Liver (tissue), 3 donors: Measurements from ENCODE around the gene PSMB7.

ENCODE experiments used
- GABPA ChIP-seq, 2 donors: IDR thresholded peaks in 1 of 2; conservative IDR thresholded peaks in 1 of 2; 2 replicates each; pipeline ENCODE4 v1.6.1; 2016; ENCODE audit warnings: antibody characterized with exemption in 2 of 2, mild to moderate bottlenecking in 1 of 2, moderate library complexity in 1 of 2
- RAD21 ChIP-seq, 2 donors: IDR thresholded peaks; 2 replicates each; pipeline ENCODE4 v1.6.1; 2016; ENCODE audit warnings: antibody characterized with exemption in 2 of 2, mild to moderate bottlenecking in 2 of 2
- REST ChIP-seq: IDR thresholded peaks from 2 replicates; pipeline ENCODE4 v1.6.1; 2016; ENCODE audit warnings: antibody characterized with exemption, mild to moderate bottlenecking
- RXRA ChIP-seq, 2 donors: IDR thresholded peaks; 2 replicates each; pipeline ENCODE4 v1.6.1; 2017 to 2018; ENCODE audit warnings: antibody characterized with exemption in 2 of 2, mild to moderate bottlenecking in 1 of 2
- SP1 ChIP-seq: IDR thresholded peaks from 2 replicates; pipeline ENCODE4 v1.6.1; 2018; ENCODE audit warnings: antibody characterized with exemption, mild to moderate bottlenecking
- TAF1 ChIP-seq: conservative IDR thresholded peaks from 2 replicates; pipeline ENCODE4 v1.6.1; 2016; ENCODE audit warnings: antibody characterized with exemption, mild to moderate bottlenecking
- YY1 ChIP-seq: IDR thresholded peaks from 2 replicates; pipeline ENCODE4 v1.6.1; 2016; ENCODE audit warnings: antibody characterized with exemption, mild to moderate bottlenecking
- TF ChIP-seq, protein P1 (sequence below): fragments of 150-350 bp; IDR thresholded peaks from 2 replicates; pipeline ENCODE4 v1.5.1; 2017; ENCODE audit warnings: improper control_type of control experiment, low read depth, low read length; ENCODE audit not compliant: missing input control
- donor health status: healthy.
- donor health status: healthy.

DNA sequence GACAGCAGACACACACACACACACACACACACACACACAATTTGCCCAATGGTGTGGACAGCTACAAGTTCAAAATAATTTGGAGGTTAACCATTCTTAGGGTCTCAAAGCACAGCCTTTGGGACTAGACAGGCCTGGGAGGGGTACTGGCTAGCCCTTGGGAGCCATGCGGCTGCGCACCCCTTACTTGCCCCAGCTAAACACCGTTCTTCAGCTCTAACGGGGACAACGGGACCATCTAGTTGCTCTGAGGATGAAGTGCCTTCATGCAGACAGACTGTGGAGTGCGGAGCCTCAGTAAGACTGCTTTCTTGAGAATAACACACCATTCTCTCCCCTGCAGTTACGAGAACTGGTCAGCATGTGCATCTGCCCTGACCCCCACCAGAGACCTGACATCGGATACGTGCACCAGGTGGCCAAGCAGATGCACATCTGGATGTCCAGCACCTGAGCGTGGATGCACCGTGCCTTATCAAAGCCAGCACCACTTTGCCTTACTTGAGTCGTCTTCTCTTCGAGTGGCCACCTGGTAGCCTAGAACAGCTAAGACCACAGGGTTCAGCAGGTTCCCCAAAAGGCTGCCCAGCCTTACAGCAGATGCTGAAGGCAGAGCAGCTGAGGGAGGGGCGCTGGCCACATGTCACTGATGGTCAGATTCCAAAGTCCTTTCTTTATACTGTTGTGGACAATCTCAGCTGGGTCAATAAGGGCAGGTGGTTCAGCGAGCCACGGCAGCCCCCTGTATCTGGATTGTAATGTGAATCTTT is 64.6 kb downstream of the PSMB7 start:
- TF ChIP-seq, protein P1, sequence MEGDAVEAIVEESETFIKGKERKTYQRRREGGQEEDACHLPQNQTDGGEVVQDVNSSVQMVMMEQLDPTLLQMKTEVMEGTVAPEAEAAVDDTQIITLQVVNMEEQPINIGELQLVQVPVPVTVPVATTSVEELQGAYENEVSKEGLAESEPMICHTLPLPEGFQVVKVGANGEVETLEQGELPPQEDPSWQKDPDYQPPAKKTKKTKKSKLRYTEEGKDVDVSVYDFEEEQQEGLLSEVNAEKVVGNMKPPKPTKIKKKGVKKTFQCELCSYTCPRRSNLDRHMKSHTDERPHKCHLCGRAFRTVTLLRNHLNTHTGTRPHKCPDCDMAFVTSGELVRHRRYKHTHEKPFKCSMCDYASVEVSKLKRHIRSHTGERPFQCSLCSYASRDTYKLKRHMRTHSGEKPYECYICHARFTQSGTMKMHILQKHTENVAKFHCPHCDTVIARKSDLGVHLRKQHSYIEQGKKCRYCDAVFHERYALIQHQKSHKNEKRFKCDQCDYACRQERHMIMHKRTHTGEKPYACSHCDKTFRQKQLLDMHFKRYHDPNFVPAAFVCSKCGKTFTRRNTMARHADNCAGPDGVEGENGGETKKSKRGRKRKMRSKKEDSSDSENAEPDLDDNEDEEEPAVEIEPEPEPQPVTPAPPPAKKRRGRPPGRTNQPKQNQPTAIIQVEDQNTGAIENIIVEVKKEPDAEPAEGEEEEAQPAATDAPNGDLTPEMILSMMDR: no peak
- TF ChIP-seq GABPA (IDR thresholded peaks at IDR 0.05 in 1 of 2, conservative IDR thresholded peaks at IDR 0.05 in 1 of 2) (no peak), RAD21 (IDR thresholded peaks at IDR 0.05) (peak in 1 of 2 donors; percentile 18), SP1 (peak; percentile 16), TAF1 (no peak), REST (no peak), RXRA (IDR thresholded peaks at IDR 0.05) (peak in 1 of 2 donors; percentile 13), YY1 (no peak)
